Kidney (tissue), 14 donors: ENCODE measurements around the gene RYK. TPM values are rescaled to one million over a fixed set of nuclear protein-coding genes. Genes with fewer than 3 reads are reported as not detected.
"Not testable (repeated sequence)": the region's sequence is repeated elsewhere in the genome, so short reads cannot be mapped to it uniquely, and the experiment has no call there.

Experiments
- DNase-seq, 5 donors: peaks; one replicate each; pipeline ENCODE4 v3.0.0-alpha.2; 2013 to 2020
- FAIRE-seq: peaks from 2 replicates; lab custom pipeline; 2012; peaks lifted over from hg19 to GRCh38; lab: Jason Lieb, UNC
- H3K27ac ChIP-seq, 2 donors: one replicate each; pipeline ENCODE4 v1.7.0; 2013; ENCODE audit warnings: low read depth in 2 of 2, low read length in 2 of 2, inconsistent platforms in 1 of 2
- H3K27me3 ChIP-seq: one replicate; pipeline ENCODE4 v1.7.1; 2013; ENCODE audit warnings: low read length, inconsistent platforms; ENCODE audit not compliant: control insufficient read depth, insufficient read depth
- H3K36me3 ChIP-seq, 3 donors: one replicate each; pipeline versions ENCODE4 v1.7.0 to v1.7.1; 2013; ENCODE audit warnings: low read length in 3 of 3, control low read depth in 1 of 3, inconsistent platforms in 1 of 3; ENCODE audit not compliant: insufficient read depth in 3 of 3, control insufficient read depth in 2 of 3
- H3K4me1 ChIP-seq, 3 donors: one replicate each; pipeline versions ENCODE4 v1.7.0 to v1.7.1; 2013; ENCODE audit warnings: low read length in 3 of 3, inconsistent platforms in 1 of 3, low read depth in 1 of 3; ENCODE audit not compliant: control insufficient read depth in 2 of 3, insufficient read depth in 2 of 3
- H3K4me3 ChIP-seq, 3 donors: one replicate each; pipeline versions ENCODE4 v1.7.0 to v1.8.1; 2013; ENCODE audit warnings: low read length in 3 of 3, control low read depth in 1 of 3, inconsistent platforms in 1 of 3
- H3K9ac ChIP-seq, 3 donors: one replicate each; pipeline versions ENCODE4 v1.7.0 to v1.7.1; 2013; ENCODE audit warnings: low read length in 3 of 3, control low read depth in 1 of 3, inconsistent platforms in 1 of 3
- H3K9me3 ChIP-seq, 3 donors: one replicate each; pipeline versions ENCODE4 v1.7.0 to v1.7.1; 2013; ENCODE audit warnings: low read length in 3 of 3, control low read depth in 1 of 3, inconsistent platforms in 1 of 3; ENCODE audit not compliant: control insufficient read depth in 2 of 3, insufficient read depth in 1 of 3
- intact Hi-C: fragments of 100-400 bp; cut with DNase I; formaldehyde crosslinking; loops from one replicate; pipeline ENCODE4 v1.11.1; 2022
- polyA plus RNA-seq: library from polyadenylated mRNA; stranded (reverse); fragments of 350-450 nt; fragmentation: Illumina TruSeq; extraction: RNeasy Lipid Tissue Mini Kit (QIAGEN cat#74804); gene quantifications from one replicate; pipeline ENCODE4 v1.2.3, GENCODE V29; 2014; ENCODE audit warnings: low read depth, low replicate concordance; ENCODE audit not compliant: insufficient read depth
- total RNA-seq: library from RNA; stranded (reverse); fragmentation: NEBNext Ultra II Directional; extraction: Animal tissue kit (Norgen Biotek cat#: 25700); gene quantifications from one replicate; pipeline ENCODE4 v1.2.1, GENCODE V29; 2021
- TF ChIP-seq, protein P1 (sequence below): IDR thresholded peaks from 3 replicates; pipeline ENCODE4 v1.5.1; 2012; ENCODE audit warnings: mild to moderate bottlenecking, moderate library complexity, borderline replicate concordance; ENCODE audit not compliant: insufficient read depth; ENCODE audit errors: extremely low read depth
- donor health status: control.
- donor health status: control.
- donor health status: control.
- donor health status: control.
- donor health status: control.
- donor health status: DM: yes; HTN: yes; CAD: no.
- donor health status: Normal renal cell carcinoma (clear cell type).

The RYK gene
- total and polyA plus RNA-seq, 2 donors from 2014 or later: 32.2 to 50.9 TPM

DNA sequence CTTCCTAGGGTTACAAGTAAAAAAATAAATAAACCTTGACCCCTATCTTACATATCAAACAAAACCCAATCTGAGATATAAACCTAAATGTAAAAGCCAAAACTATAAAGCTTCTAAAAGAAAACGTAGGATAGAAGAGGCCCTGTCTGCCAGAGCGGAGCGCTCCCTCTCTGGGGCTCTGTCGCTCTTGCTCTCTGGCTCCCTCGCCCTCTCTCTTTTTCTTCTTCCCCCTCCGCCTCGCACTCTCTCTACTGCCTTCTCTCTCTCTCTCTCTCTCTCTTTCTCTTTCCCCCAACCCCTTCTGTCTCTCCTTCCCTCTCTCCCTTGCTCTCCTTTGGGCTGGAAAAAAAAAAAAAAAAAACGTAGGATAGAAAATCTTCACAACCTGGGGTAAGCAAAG, 21.6 kb downstream of the RYK start:
- no peak for DNase-seq
- Histone ChIP-seq H3K9me3 (no peaks in the 10 kb centered on the region), H3K4me3 (no peak overlapping the region), H3K27me3 (no peaks in the 10 kb centered on the region), H3K27ac (no peak overlapping the region), H3K4me1 (no peaks in the 10 kb centered on the region), H3K36me3 (no peaks in the 10 kb centered on the region), H3K9ac (no peak overlapping the region)
- no peak for FAIRE-seq
- intact Hi-C loops: no loop called here
- TF ChIP-seq, protein P1, sequence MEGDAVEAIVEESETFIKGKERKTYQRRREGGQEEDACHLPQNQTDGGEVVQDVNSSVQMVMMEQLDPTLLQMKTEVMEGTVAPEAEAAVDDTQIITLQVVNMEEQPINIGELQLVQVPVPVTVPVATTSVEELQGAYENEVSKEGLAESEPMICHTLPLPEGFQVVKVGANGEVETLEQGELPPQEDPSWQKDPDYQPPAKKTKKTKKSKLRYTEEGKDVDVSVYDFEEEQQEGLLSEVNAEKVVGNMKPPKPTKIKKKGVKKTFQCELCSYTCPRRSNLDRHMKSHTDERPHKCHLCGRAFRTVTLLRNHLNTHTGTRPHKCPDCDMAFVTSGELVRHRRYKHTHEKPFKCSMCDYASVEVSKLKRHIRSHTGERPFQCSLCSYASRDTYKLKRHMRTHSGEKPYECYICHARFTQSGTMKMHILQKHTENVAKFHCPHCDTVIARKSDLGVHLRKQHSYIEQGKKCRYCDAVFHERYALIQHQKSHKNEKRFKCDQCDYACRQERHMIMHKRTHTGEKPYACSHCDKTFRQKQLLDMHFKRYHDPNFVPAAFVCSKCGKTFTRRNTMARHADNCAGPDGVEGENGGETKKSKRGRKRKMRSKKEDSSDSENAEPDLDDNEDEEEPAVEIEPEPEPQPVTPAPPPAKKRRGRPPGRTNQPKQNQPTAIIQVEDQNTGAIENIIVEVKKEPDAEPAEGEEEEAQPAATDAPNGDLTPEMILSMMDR: no peak

DNA sequence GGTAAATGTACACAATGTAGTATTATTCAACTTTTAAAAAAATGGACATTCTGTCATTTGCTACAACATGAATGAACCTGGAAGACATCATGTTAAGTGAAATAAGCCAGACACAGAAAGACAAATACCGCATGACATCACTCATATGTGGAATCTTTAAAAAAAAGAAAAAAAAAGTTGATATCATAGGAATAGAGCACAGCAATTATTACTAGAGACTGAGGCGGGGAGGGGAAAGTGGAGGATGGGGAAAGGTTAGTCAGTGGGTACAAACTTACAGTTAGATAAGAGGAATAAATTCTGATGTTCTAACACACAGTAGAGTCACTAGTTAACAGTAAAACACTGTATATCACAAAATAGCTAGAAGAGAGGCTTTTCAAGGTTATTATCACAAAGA, 22.2 kb downstream of the RYK start:
- H3K9me3 ChIP-seq: no peaks in the 10 kb centered on the region
- H3K4me1 ChIP-seq: no peaks in the 10 kb centered on the region
- H3K9ac ChIP-seq: no peak overlapping the region
- TF ChIP-seq, protein P1: no peak
- H3K27me3 ChIP-seq: no peaks in the 10 kb centered on the region
- FAIRE-seq: no peak
- no peak for DNase-seq
- intact Hi-C loops: no loop called here
- no peak overlapping the region for H3K4me3 ChIP-seq
- no peak overlapping the region for H3K27ac ChIP-seq
- no peaks in the 10 kb centered on the region for H3K36me3 ChIP-seq

DNA sequence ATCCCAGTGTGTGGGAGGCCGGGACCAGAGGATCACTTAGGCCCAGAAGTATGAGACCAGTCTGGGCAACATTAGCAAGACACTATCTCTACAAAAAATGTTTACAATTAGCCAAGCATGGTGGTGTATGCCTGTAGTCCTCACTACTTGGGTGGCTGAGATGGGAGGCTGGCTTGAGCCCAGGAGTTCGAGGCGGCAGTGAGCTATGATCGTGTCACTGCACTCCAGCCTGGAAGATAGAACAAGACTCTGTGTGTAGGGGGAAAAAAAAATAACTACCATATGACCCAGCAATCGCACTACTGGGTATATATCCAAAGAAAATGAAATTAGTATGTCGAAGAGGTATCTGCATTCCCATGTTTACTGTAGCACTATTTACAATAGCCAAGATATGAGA, 22.6 kb downstream of the RYK start:
- no peaks in the 10 kb centered on the region for H3K9me3 ChIP-seq

DNA sequence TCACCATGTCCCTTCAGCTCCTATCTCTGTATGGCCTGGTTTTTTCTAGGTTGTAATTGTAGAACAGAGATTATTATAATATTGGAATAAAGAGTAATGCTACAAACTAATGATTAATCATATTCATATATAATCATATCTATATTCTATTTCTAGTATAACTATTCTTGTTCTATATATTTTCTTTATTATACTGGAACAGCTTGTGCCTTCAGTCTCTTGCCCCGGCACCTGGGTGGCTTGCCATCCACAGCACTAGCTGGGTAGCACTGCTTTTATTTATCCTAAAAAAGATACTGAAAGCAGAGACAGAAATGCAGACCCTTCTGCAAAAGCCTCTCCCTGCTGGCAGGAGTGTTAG, 25.9 kb downstream of the RYK start:
- DNase-seq, H3K4me1 ChIP-seq, H3K27ac ChIP-seq, H3K9me3 ChIP-seq, H3K4me3 ChIP-seq, intact Hi-C loops, H3K27me3 ChIP-seq, H3K9ac ChIP-seq: not testable (repeated sequence)
- peaks cover 0 to 15% (median 2%) of the 10 kb centered on the region in 3 donors for H3K36me3 ChIP-seq
- FAIRE-seq: peak; percentile 27

More for the DNA sequence above, 22.6 kb downstream of the RYK start:
- Histone ChIP-seq H3K4me1 (no peaks in the 10 kb centered on the region), H3K9ac (no peak overlapping the region), H3K27ac (no peak overlapping the region), H3K36me3 (no peaks in the 10 kb centered on the region), H3K27me3 (no peaks in the 10 kb centered on the region), H3K4me3 (no peak overlapping the region)
- TF ChIP-seq, protein P1: no peak
- FAIRE-seq (no peak), DNase-seq (no peak)
- intact Hi-C loops: no loop called here
